ENCODE results near the gene TNFAIP8.

Gene TNFAIP8

DNA sequence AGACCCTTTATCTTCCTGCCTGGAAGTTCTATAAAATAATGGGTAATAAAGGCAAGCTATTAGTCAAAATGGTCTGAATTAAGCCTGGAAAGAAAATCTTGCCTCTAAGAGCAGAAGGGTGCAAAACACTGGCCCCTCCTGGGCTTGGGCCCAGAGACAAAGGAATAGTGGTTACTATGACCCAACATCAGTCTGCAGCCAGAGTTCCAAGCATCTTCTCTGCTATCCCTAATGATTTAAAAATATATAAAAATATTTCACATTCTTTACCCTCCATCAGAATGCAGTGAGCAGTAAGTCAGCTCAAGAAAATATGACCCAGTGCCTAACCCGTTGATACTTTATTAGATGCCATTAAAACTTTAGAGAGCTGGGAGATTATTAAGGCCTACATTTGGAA lies 14.7 kb downstream of the TNFAIP8 start:
- peaks cover 15 to 47% (median 32%) of the 10 kb centered on the region in 4 experiments for H3K4me1 ChIP-seq (ENCODE audit: control extremely low read depth in 1 of 4, control insufficient read depth in 4 of 4, insufficient read depth in 4 of 4, low read length in 3 of 4)
- H3K27me3 ChIP-seq (replicated peaks in 2 of 5; ENCODE audit: control insufficient read depth in 4 of 5, insufficient read depth in 5 of 5, low read length in 4 of 5) = no peaks in the 10 kb centered on the region
- H3K9me3 ChIP-seq (ENCODE audit: control extremely low read depth in 1 of 5, control insufficient read depth in 4 of 5, insufficient read depth in 2 of 5, low read depth in 1 of 5, low read length in 4 of 5) = no peaks in the 10 kb centered on the region
- no peak overlapping the region for H3K4me3 ChIP-seq (ENCODE audit: control insufficient read depth in 1 of 7, extremely low read depth in 1 of 7, insufficient read depth in 4 of 7, low read depth in 2 of 7, low read length in 6 of 7)
- no peak for DNase-seq
- ChIA-PET CTCF (interaction anchor here (0.8 to 2.2 kb wide), 9 partner anchors 11 to 49 kb away, joined by 3 to 8 read pairs (median 3); no protein-coding TSS in a partner anchor), POLR2A (no interaction called here)
- peaks cover 0 to 8% (median 2%) of the 10 kb centered on the region in 4 experiments for H3K36me3 ChIP-seq (ENCODE audit: control insufficient read depth in 4 of 4, insufficient read depth in 4 of 4, low read length in 3 of 4)
- H3K27ac ChIP-seq (ENCODE audit: insufficient read depth in 1 of 2, low read depth in 1 of 2, low read length in 2 of 2, poor library complexity in 1 of 2, severe bottlenecking in 2 of 2) = no peak overlapping the region
- WGBS (ENCODE audit: insufficient coverage) = 100% methylated on average over 1 of the region's 1 CpG

DNA sequence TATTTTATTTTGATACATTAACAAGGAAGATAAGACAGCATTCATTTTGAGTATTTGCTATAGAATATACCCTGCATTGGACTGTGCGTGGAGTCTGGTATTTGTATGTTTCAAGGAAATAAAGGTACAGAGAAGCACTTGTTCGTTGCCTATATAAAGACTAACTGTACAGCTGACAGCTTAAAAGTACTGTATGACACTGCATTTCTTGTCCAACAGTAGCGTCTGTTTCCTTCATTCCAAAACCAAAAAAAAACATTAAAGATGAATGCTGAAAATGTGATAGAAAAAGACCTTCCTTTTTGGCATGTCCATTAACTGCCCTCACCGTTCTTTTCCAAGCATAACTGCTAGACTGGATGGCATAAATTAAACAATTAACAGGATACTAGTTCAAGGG lies 15.3 kb downstream of the TNFAIP8 start:
- H3K4me1 ChIP-seq (ENCODE audit: control extremely low read depth in 1 of 4, control insufficient read depth in 4 of 4, insufficient read depth in 4 of 4, low read length in 3 of 4) = peaks cover 15 to 46% (median 31%) of the 10 kb centered on the region in 4 experiments
- ChIA-PET CTCF (interaction anchor here (0.9 to 2.2 kb wide), 7 partner anchors 10 to 45 kb away, joined by 3 to 8 read pairs (median 3); no protein-coding TSS in a partner anchor), POLR2A (no interaction called here)
- H3K27me3 ChIP-seq (replicated peaks in 2 of 5; ENCODE audit: control insufficient read depth in 4 of 5, insufficient read depth in 5 of 5, low read length in 4 of 5) = no peaks in the 10 kb centered on the region
- H3K27ac ChIP-seq (ENCODE audit: insufficient read depth in 1 of 2, low read depth in 1 of 2, low read length in 2 of 2, poor library complexity in 1 of 2, severe bottlenecking in 2 of 2) = peak overlapping the region in 1 of 2 experiments; percentile 32
- peaks cover 0 to 8% (median 2%) of the 10 kb centered on the region in 4 experiments for H3K36me3 ChIP-seq (ENCODE audit: control insufficient read depth in 4 of 4, insufficient read depth in 4 of 4, low read length in 3 of 4)
- peak; percentile 14 to 80 (median 68) for DNase-seq
- WGBS (ENCODE audit: insufficient coverage) = no CpG with 5 or more reads among the region's 4 CpGs
- peak overlapping the region in 2 of 7 experiments; percentile 20 to 29 for H3K4me3 ChIP-seq (ENCODE audit: control insufficient read depth in 1 of 7, extremely low read depth in 1 of 7, insufficient read depth in 4 of 7, low read depth in 2 of 7, low read length in 6 of 7)
- no peaks in the 10 kb centered on the region for H3K9me3 ChIP-seq (ENCODE audit: control extremely low read depth in 1 of 5, control insufficient read depth in 4 of 5, insufficient read depth in 2 of 5, low read depth in 1 of 5, low read length in 4 of 5)

DNA sequence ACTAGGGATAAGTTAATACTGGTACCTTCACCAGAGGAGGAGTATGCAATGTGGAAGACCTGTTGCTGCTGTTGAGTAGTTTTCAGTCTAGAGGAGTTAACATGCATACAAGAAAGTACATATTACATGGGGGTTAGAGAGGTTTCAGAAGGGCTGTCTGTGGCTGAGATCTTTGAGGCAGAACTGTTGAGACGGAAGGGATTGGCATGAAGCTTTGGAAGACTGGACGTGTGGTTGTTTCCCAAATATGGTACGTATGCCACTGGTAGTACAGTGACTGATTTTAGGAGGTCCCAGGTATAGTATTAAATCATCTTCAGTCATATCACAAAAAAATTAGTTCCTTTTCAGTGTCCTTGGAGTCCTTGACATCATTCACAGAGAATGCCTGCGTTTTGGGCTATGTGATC lies 17.6 kb downstream of the TNFAIP8 start:
- no peak for DNase-seq
- Histone ChIP-seq H3K4me3 (ENCODE audit: control insufficient read depth in 1 of 7, extremely low read depth in 1 of 7, insufficient read depth in 4 of 7, low read depth in 2 of 7, low read length in 6 of 7) (no peak overlapping the region), H3K36me3 (ENCODE audit: control insufficient read depth in 4 of 4, insufficient read depth in 4 of 4, low read length in 3 of 4) (peaks cover 0 to 9% (median 3%) of the 10 kb centered on the region in 4 experiments), H3K9me3 (ENCODE audit: control extremely low read depth in 1 of 5, control insufficient read depth in 4 of 5, insufficient read depth in 2 of 5, low read depth in 1 of 5, low read length in 4 of 5) (no peaks in the 10 kb centered on the region), H3K4me1 (ENCODE audit: control extremely low read depth in 1 of 4, control insufficient read depth in 4 of 4, insufficient read depth in 4 of 4, low read length in 3 of 4) (peaks cover 6 to 23% (median 18%) of the 10 kb centered on the region in 4 experiments), H3K27me3 (replicated peaks in 2 of 5; ENCODE audit: control insufficient read depth in 4 of 5, insufficient read depth in 5 of 5, low read length in 4 of 5) (no peaks in the 10 kb centered on the region), H3K27ac (ENCODE audit: insufficient read depth in 1 of 2, low read depth in 1 of 2, low read length in 2 of 2, poor library complexity in 1 of 2, severe bottlenecking in 2 of 2) (no peak overlapping the region)
- 100% methylated on average over 1 of the region's 4 CpGs for WGBS (ENCODE audit: insufficient coverage)
- POLR2A ChIA-PET = no interaction called here
- CTCF ChIA-PET = interaction anchor here (0.8 to 2.1 kb wide), 4 partner anchors 9 to 14 kb away, joined by 3 to 9 read pairs (median 3); no protein-coding TSS in a partner anchor

DNA sequence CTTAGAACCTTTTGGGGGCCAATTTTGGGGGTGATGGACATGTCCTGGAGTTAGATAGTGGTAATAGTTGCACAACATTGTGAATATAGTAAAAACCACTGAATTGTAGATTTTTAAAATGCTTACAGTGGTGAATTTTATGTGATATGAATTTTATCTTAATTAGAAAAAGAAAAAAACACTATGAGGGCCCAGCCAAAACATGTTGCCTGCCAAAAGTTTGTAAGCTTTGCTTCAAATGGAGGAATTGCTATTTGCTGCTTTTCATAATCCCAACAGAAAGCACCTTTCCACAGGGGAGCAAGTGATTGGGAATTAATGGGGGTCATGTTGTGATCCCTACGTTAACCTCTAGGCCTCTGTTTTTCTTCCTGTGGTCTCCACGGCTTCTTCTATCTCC lies 19.1 kb downstream of the TNFAIP8 start:
- ChIA-PET POLR2A (no interaction called here), CTCF (interaction anchor here (1.0 to 2.1 kb wide), 3 partner anchors 11 to 38 kb away, joined by 3 to 9 read pairs (median 5); no protein-coding TSS in a partner anchor)
- H3K9me3 ChIP-seq (ENCODE audit: control extremely low read depth in 1 of 5, control insufficient read depth in 4 of 5, insufficient read depth in 2 of 5, low read depth in 1 of 5, low read length in 4 of 5) = no peaks in the 10 kb centered on the region
- no peak overlapping the region for H3K4me3 ChIP-seq (ENCODE audit: control insufficient read depth in 1 of 7, extremely low read depth in 1 of 7, insufficient read depth in 4 of 7, low read depth in 2 of 7, low read length in 6 of 7)
- H3K27me3 ChIP-seq (replicated peaks in 2 of 5; ENCODE audit: control insufficient read depth in 4 of 5, insufficient read depth in 5 of 5, low read length in 4 of 5) = no peaks in the 10 kb centered on the region
- H3K27ac ChIP-seq (ENCODE audit: insufficient read depth in 1 of 2, low read depth in 1 of 2, low read length in 2 of 2, poor library complexity in 1 of 2, severe bottlenecking in 2 of 2) = no peak overlapping the region
- peaks cover 6 to 26% (median 13%) of the 10 kb centered on the region in 4 experiments for H3K4me1 ChIP-seq (ENCODE audit: control extremely low read depth in 1 of 4, control insufficient read depth in 4 of 4, insufficient read depth in 4 of 4, low read length in 3 of 4)
- no peak for DNase-seq
- WGBS (ENCODE audit: insufficient coverage) = 100% methylated on average over 2 of the region's 2 CpGs
- H3K36me3 ChIP-seq (ENCODE audit: control insufficient read depth in 4 of 4, insufficient read depth in 4 of 4, low read length in 3 of 4) = peaks cover 0 to 11% (median 3%) of the 10 kb centered on the region in 4 experiments

DNA sequence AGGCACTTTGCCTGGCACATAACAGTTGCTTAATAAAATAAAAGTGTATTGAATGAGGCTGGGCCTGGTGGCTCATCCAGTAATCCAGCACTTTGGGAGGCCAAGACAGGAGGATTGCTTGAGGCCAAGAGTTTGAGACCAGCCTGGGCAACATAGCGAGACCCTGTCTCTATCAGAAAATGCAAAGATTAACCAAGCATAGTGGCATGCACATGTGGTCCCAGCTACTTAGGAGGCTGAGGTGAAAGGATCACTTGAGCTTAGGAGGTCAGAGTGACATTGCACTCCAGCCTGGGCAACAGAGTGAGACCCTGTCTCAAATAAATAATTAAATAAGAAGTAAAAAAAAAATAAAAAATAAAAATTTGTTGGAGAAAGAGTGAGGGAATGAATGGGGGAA lies 21.2 kb downstream of the TNFAIP8 start:
- Histone ChIP-seq H3K4me1 (ENCODE audit: control extremely low read depth in 1 of 4, control insufficient read depth in 4 of 4, insufficient read depth in 4 of 4, low read length in 3 of 4) (peaks cover 0 to 8% (median 1%) of the 10 kb centered on the region in 4 experiments), H3K36me3 (ENCODE audit: control insufficient read depth in 4 of 4, insufficient read depth in 4 of 4, low read length in 3 of 4) (peaks cover 0 to 11% (median 3%) of the 10 kb centered on the region in 4 experiments), H3K27me3 (replicated peaks in 2 of 5; ENCODE audit: control insufficient read depth in 4 of 5, insufficient read depth in 5 of 5, low read length in 4 of 5) (no peaks in the 10 kb centered on the region), H3K4me3 (ENCODE audit: control insufficient read depth in 1 of 7, extremely low read depth in 1 of 7, insufficient read depth in 4 of 7, low read depth in 2 of 7, low read length in 6 of 7) (no peak overlapping the region), H3K27ac (ENCODE audit: insufficient read depth in 1 of 2, low read depth in 1 of 2, low read length in 2 of 2, poor library complexity in 1 of 2, severe bottlenecking in 2 of 2) (no peak overlapping the region), H3K9me3 (ENCODE audit: control extremely low read depth in 1 of 5, control insufficient read depth in 4 of 5, insufficient read depth in 2 of 5, low read depth in 1 of 5, low read length in 4 of 5) (no peaks in the 10 kb centered on the region)
- DNase-seq = no peak
- CTCF ChIA-PET = no interaction called here
- POLR2A ChIA-PET = no interaction called here
- WGBS (ENCODE audit: insufficient coverage) = 88% methylated on average over 1 of the region's 1 CpG

DNA sequence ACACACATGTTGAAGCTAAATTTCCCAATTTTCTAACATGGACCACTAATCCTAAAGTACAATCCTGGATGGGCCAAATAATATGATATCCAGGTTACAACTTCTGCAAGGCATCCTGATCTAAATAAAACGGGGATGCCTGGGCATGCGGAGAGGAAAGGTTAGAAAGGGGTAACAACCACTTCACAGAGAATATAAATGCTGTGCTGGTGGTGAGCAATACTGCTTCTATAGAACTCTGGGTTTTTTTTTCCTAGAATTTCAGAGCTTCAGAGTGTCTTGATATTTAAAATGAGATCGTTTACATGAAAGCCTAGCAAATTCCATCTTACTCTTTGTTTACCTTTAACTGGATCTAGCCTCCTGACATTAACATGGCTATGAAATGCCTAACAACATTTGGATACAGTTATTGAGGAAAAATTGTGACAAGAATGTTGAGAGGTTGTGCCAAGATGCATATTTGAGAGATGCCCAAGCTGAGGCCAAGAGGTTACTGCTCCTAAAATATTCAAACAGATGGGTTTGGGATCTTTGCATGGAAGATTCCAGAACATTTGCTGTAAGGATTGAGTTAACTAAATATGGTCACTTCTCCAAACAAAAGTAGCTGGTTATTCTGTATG lies 22.4 kb downstream of the TNFAIP8 start:
- no peak for DNase-seq
- Histone ChIP-seq H3K4me3 (ENCODE audit: control insufficient read depth in 1 of 7, extremely low read depth in 1 of 7, insufficient read depth in 4 of 7, low read depth in 2 of 7, low read length in 6 of 7) (no peak overlapping the region), H3K27ac (ENCODE audit: insufficient read depth in 1 of 2, low read depth in 1 of 2, low read length in 2 of 2, poor library complexity in 1 of 2, severe bottlenecking in 2 of 2) (no peak overlapping the region), H3K4me1 (ENCODE audit: control extremely low read depth in 1 of 4, control insufficient read depth in 4 of 4, insufficient read depth in 4 of 4, low read length in 3 of 4) (peaks cover 0 to 8% (median 1%) of the 10 kb centered on the region in 4 experiments), H3K9me3 (ENCODE audit: control extremely low read depth in 1 of 5, control insufficient read depth in 4 of 5, insufficient read depth in 2 of 5, low read depth in 1 of 5, low read length in 4 of 5) (no peaks in the 10 kb centered on the region), H3K27me3 (replicated peaks in 2 of 5; ENCODE audit: control insufficient read depth in 4 of 5, insufficient read depth in 5 of 5, low read length in 4 of 5) (no peaks in the 10 kb centered on the region), H3K36me3 (ENCODE audit: control insufficient read depth in 4 of 4, insufficient read depth in 4 of 4, low read length in 3 of 4) (peaks cover 0 to 8% (median 3%) of the 10 kb centered on the region in 4 experiments)
- ChIA-PET CTCF (interaction anchor here (0.7 to 4.8 kb wide), 6 partner anchors 12 to 48 kb away, joined by 3 to 17 read pairs (median 4); no protein-coding TSS in a partner anchor), POLR2A (no interaction called here)
- 100% methylated on average over 2 of the region's 3 CpGs for whole genome bisulfite sequencing (ENCODE audit: insufficient coverage)

DNA sequence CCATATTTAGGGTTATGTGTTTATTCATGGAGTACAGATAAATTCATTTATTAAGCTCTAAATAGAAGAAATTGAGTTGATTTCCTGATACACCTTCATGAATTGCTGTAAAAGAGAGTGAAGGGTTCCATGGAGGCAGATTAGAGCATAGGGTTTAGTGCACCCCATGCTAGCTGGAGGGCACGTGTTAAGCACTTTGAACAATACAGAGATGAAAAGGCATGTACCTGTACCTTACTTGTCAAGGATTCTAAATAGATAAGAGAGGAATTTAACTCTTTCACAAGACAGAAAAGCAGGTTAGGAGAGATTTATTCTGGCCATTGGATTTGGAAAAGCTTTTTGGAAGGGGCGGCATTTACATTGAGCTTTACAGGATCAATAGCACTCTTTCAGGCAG lies 23.3 kb downstream of the TNFAIP8 start:
- DNase-seq = no peak
- 100% methylated on average over 2 of the region's 2 CpGs for WGBS (ENCODE audit: insufficient coverage)
- ChIA-PET CTCF (interaction anchor here (1.1 to 4.8 kb wide), 7 partner anchors 11 to 106 kb away, joined by 3 to 17 read pairs (median 3); no protein-coding TSS in a partner anchor), POLR2A (interaction anchor here (0.6 kb wide), 1 partner anchor 111 kb away, joined by 3 read pairs; no protein-coding TSS in a partner anchor)
- Histone ChIP-seq H3K36me3 (ENCODE audit: control insufficient read depth in 4 of 4, insufficient read depth in 4 of 4, low read length in 3 of 4) (peaks cover 0 to 3% (median 1%) of the 10 kb centered on the region in 4 experiments), H3K4me1 (ENCODE audit: control extremely low read depth in 1 of 4, control insufficient read depth in 4 of 4, insufficient read depth in 4 of 4, low read length in 3 of 4) (peaks cover 0 to 9% (median 2%) of the 10 kb centered on the region in 4 experiments), H3K27ac (ENCODE audit: insufficient read depth in 1 of 2, low read depth in 1 of 2, low read length in 2 of 2, poor library complexity in 1 of 2, severe bottlenecking in 2 of 2) (no peak overlapping the region), H3K27me3 (replicated peaks in 2 of 5; ENCODE audit: control insufficient read depth in 4 of 5, insufficient read depth in 5 of 5, low read length in 4 of 5) (no peaks in the 10 kb centered on the region), H3K9me3 (ENCODE audit: control extremely low read depth in 1 of 5, control insufficient read depth in 4 of 5, insufficient read depth in 2 of 5, low read depth in 1 of 5, low read length in 4 of 5) (no peaks in the 10 kb centered on the region), H3K4me3 (ENCODE audit: control insufficient read depth in 1 of 7, extremely low read depth in 1 of 7, insufficient read depth in 4 of 7, low read depth in 2 of 7, low read length in 6 of 7) (no peak overlapping the region)
